Naive thymus-derived CD8-positive, alpha-beta T cell (primary cell): ENCODE results near the gene WDSUB1. TPM values are rescaled to one million over a fixed set of nuclear protein-coding genes. Genes with fewer than 3 reads are reported as not detected.
A peak's percentile ranks its signal among the peaks of the same experiment; 100 is the strongest.

Experiments used
- ATAC-seq, 2 donors: fragments of 150-1000 bp; cut with Tn5 transposase in 1 of 2; sonication (Bioruptor Pico), chemical (Tn5 transposase) in 1 of 2; 1 replicate in 1 of 2; 2 replicates in 1 of 2; pipeline ENCODE4 v1.10.0; 2021; ENCODE audit warnings: mild to moderate bottlenecking in 2 of 2, moderate library complexity in 2 of 2
- POLR2A ChIA-PET: fragments of 350-600 bp; sonication (Branson Sonifier 250); formaldehyde crosslinking; loops from one replicate; lab custom pipeline; 2021; ENCODE audit warnings: antibody characterized with exemption; lab: Charles Lee
- DNase-seq, 10 donors: peaks; one replicate each; pipeline versions ENCODE4 v3.0.0 to v3.0.0-alpha.2; 2020 to 2022
- H3K27ac Mint-ChIP-seq, 10 donors: one replicate each; pipeline ENCODE4 v1.8.0; 2020 to 2022; ENCODE audit warnings: mild to moderate bottlenecking in 10 of 10, mixed read lengths in 10 of 10, moderate library complexity in 4 of 10, inconsistent platforms in 1 of 10
- H3K27me3 Mint-ChIP-seq, 5 donors: one replicate each; pipeline ENCODE4 v1.8.0; 2021 to 2022; ENCODE audit warnings: mixed read lengths in 5 of 5
- H3K36me3 Mint-ChIP-seq, 3 donors: one replicate each; pipeline ENCODE4 v1.8.0; 2020 to 2022; ENCODE audit warnings: mixed read lengths in 3 of 3, mild to moderate bottlenecking in 2 of 3, inconsistent platforms in 1 of 3
- H3K4me1 Mint-ChIP-seq, 4 donors: one replicate each; pipeline ENCODE4 v1.8.0; 2021 to 2022; ENCODE audit warnings: mixed read lengths in 4 of 4
- H3K4me3 Mint-ChIP-seq, 10 donors: one replicate each; pipeline ENCODE4 v1.8.0; 2020 to 2022; ENCODE audit warnings: mild to moderate bottlenecking in 10 of 10, mixed read lengths in 10 of 10, moderate library complexity in 6 of 10, inconsistent platforms in 1 of 10
- H3K9me3 Mint-ChIP-seq, 9 donors: one replicate each; pipeline ENCODE4 v1.8.0; 2020 to 2022; ENCODE audit warnings: mixed read lengths in 9 of 9, mild to moderate bottlenecking in 3 of 9, inconsistent platforms in 1 of 9, moderate library complexity in 1 of 9
- polyA plus RNA-seq, 3 donors: library from polyadenylated mRNA; unstranded; fragments of 300-500 nt; fragmentation: Illumina TruSeq; gene quantifications; one replicate each; pipeline ENCODE4 v1.2.3, GENCODE V29; 2021
- total RNA-seq, 8 experiments: library from RNA in 2 of 8; stranded (reverse) in 2 of 8; gene quantifications; one replicate each; pipeline ENCODE4 v1.2.3 and lab custom pipeline; 2021 to 2026

WDSUB1 gene
- total and polyA plus RNA-seq, 5 experiments from 2014 or later, result 7.5 to 9.0 (median 8.5) TPM

GRCh38 chr2:159229476-159230144 lies 56.9 kb downstream of the WDSUB1 start:
- peaks cover 0 to 16% (median 3%) of the 10 kb centered on the region in 3 donors for H3K36me3 Mint-ChIP-seq
- POLR2A ChIA-PET, result no interaction called here
- DNase-seq (no peak), ATAC-seq (no peak)
- H3K27ac Mint-ChIP-seq, result peak overlapping the region in 7 of 10 donors; percentile 30 to 82 (median 51)
- no peaks in the 10 kb centered on the region for H3K9me3 Mint-ChIP-seq
- no peaks in the 10 kb centered on the region for H3K27me3 Mint-ChIP-seq
- peaks cover 19 to 46% (median 45%) of the 10 kb centered on the region in 4 donors for H3K4me1 Mint-ChIP-seq
- peak overlapping the region in 1 of 10 donors; percentile 54 for H3K4me3 Mint-ChIP-seq

GRCh38 chr2:159228081-159228581 lies 58.4 kb downstream of the WDSUB1 start:
- H3K27ac Mint-ChIP-seq, result peak overlapping the region; percentile 14 to 84 (median 75)
- no peak for DNase-seq
- peak overlapping the region; percentile 0 to 70 (median 55) for H3K4me3 Mint-ChIP-seq
- ATAC-seq, result no peak
- H3K9me3 Mint-ChIP-seq, result no peaks in the 10 kb centered on the region
- peaks cover 0 to 6% (median 0%) of the 10 kb centered on the region in 3 donors for H3K36me3 Mint-ChIP-seq
- H3K4me1 Mint-ChIP-seq, result peaks cover 21 to 54% (median 49%) of the 10 kb centered on the region in 4 donors
- H3K27me3 Mint-ChIP-seq, result no peaks in the 10 kb centered on the region
- POLR2A ChIA-PET, result interaction anchor here (0.6 to 0.9 kb wide), 2 partner anchors 18 to 19 kb away, joined by 3 to 4 read pairs; no protein-coding TSS in a partner anchor

- peak; percentile 50 to 76 for ATAC-seq
Measured at GRCh38 chr2:159227467-159227866, 59.0 kb downstream of the WDSUB1 start.

GRCh38 chr2:159226608-159227385 lies 59.7 kb downstream of the WDSUB1 start:
- no peaks in the 10 kb centered on the region for H3K9me3 Mint-ChIP-seq
- peaks cover 21 to 54% (median 49%) of the 10 kb centered on the region in 4 donors for H3K4me1 Mint-ChIP-seq
- ATAC-seq, result no peak
- peak overlapping the region in 4 of 10 donors; percentile 0 to 61 (median 35) for H3K4me3 Mint-ChIP-seq
- peaks cover 0 to 4% (median 0%) of the 10 kb centered on the region in 3 donors for H3K36me3 Mint-ChIP-seq
- DNase-seq, result no peak
- H3K27ac Mint-ChIP-seq, result peak overlapping the region in 6 of 10 donors; percentile 9 to 87 (median 77)
- POLR2A ChIA-PET, result interaction anchor here (1.4 kb wide), 1 partner anchor 17 kb away, joined by 3 read pairs; no protein-coding TSS in a partner anchor
- no peaks in the 10 kb centered on the region for H3K27me3 Mint-ChIP-seq

More at GRCh38 chr2:159227467-159227866, 59.0 kb downstream of the WDSUB1 start:
- Mint-ChIP-seq H3K4me1 (peaks cover 21 to 54% (median 49%) of the 10 kb centered on the region in 4 donors), H3K9me3 (no peaks in the 10 kb centered on the region), H3K36me3 (peaks cover 0 to 4% (median 0%) of the 10 kb centered on the region in 3 donors), H3K4me3 (peak overlapping the region in 7 of 10 donors; percentile 32 to 66 (median 45)), H3K27ac (peak overlapping the region in 9 of 10 donors; percentile 9 to 87 (median 72)), H3K27me3 (no peaks in the 10 kb centered on the region)
- POLR2A ChIA-PET, result interaction anchor here (0.6 kb wide), 1 partner anchor 19 kb away, joined by 4 read pairs; no protein-coding TSS in a partner anchor
- peak in 5 of 10 donors; percentile 15 to 40 (median 30) for DNase-seq

- Mint-ChIP-seq H3K27ac (peak overlapping the region in 5 of 10 donors; percentile 42 to 78 (median 66)), H3K36me3 (peaks cover 0 to 4% (median 0%) of the 10 kb centered on the region in 3 donors), H3K27me3 (peaks cover 0 to 2% (median 0%) of the 10 kb centered on the region in 5 donors), H3K9me3 (no peaks in the 10 kb centered on the region), H3K4me3 (peak overlapping the region in 4 of 10 donors; percentile 4 to 62 (median 33)), H3K4me1 (peaks cover 23 to 54% (median 49%) of the 10 kb centered on the region in 4 donors)
- DNase-seq, result no peak
- POLR2A ChIA-PET, result interaction anchor here (1.4 kb wide), 1 partner anchor 16 kb away, joined by 3 read pairs; no protein-coding TSS in a partner anchor
- ATAC-seq, result peak in 1 of 2 donors; percentile 39
Measured at GRCh38 chr2:159226059-159226461, 60.4 kb downstream of the WDSUB1 start.

GRCh38 chr2:159225025-159226016 lies 61.2 kb downstream of the WDSUB1 start:
- no peak for DNase-seq
- H3K4me1 Mint-ChIP-seq, result peaks cover 23 to 54% (median 49%) of the 10 kb centered on the region in 4 donors
- peak overlapping the region in 4 of 10 donors; percentile 6 to 74 (median 45) for H3K27ac Mint-ChIP-seq
- H3K36me3 Mint-ChIP-seq, result peaks cover 0 to 4% (median 0%) of the 10 kb centered on the region in 3 donors
- peak overlapping the region in 1 of 10 donors; percentile 62 for H3K4me3 Mint-ChIP-seq
- no peak for ATAC-seq
- H3K9me3 Mint-ChIP-seq, result no peaks in the 10 kb centered on the region
- peaks cover 0 to 2% (median 0%) of the 10 kb centered on the region in 5 donors for H3K27me3 Mint-ChIP-seq
- POLR2A ChIA-PET, result interaction anchor here (1.4 kb wide), 1 partner anchor 15 kb away, joined by 3 read pairs; no protein-coding TSS in a partner anchor

GRCh38 chr2:159224061-159224813 lies 62.3 kb downstream of the WDSUB1 start:
- Mint-ChIP-seq H3K36me3 (no peaks in the 10 kb centered on the region), H3K27me3 (peaks cover 0 to 2% (median 0%) of the 10 kb centered on the region in 5 donors), H3K9me3 (no peaks in the 10 kb centered on the region), H3K4me3 (no peak overlapping the region), H3K4me1 (peaks cover 21 to 51% (median 43%) of the 10 kb centered on the region in 4 donors), H3K27ac (peak overlapping the region in 2 of 10 donors; percentile 34 to 42)
- ATAC-seq (no peak), DNase-seq (no peak)
- POLR2A ChIA-PET, result no interaction called here

GRCh38 chr2:159219394-159219998 lies 67.0 kb downstream of the WDSUB1 start:
- Mint-ChIP-seq H3K4me1 (peaks cover 0 to 12% (median 7%) of the 10 kb centered on the region in 4 donors), H3K27ac (peak overlapping the region in 1 of 10 donors; percentile 59), H3K4me3 (no peak overlapping the region), H3K27me3 (peaks cover 0 to 2% (median 0%) of the 10 kb centered on the region in 5 donors), H3K9me3 (peaks cover 0 to 9% (median 0%) of the 10 kb centered on the region in 9 donors), H3K36me3 (peaks cover 0 to 4% (median 0%) of the 10 kb centered on the region in 3 donors)
- POLR2A ChIA-PET, result no interaction called here
- ATAC-seq, result no peak
- DNase-seq, result no peak

- H3K27me3 Mint-ChIP-seq, result peaks cover 0 to 2% (median 0%) of the 10 kb centered on the region in 5 donors
- H3K27ac Mint-ChIP-seq, result no peak overlapping the region
- peak in 1 of 10 donors; percentile 60 for DNase-seq
- no peak for ATAC-seq
- H3K4me1 Mint-ChIP-seq, result peaks cover 0 to 6% (median 3%) of the 10 kb centered on the region in 4 donors
- POLR2A ChIA-PET, result no interaction called here
- H3K4me3 Mint-ChIP-seq, result no peak overlapping the region
- H3K9me3 Mint-ChIP-seq, result peaks cover 0 to 9% (median 0%) of the 10 kb centered on the region in 9 donors
- H3K36me3 Mint-ChIP-seq, result peaks cover 0 to 4% (median 0%) of the 10 kb centered on the region in 3 donors
Measured at GRCh38 chr2:159218389-159218788, 68.1 kb downstream of the WDSUB1 start.

GRCh38 chr2:159217676-159218075 lies 68.8 kb downstream of the WDSUB1 start:
- Mint-ChIP-seq H3K27me3 (peaks cover 0 to 2% (median 0%) of the 10 kb centered on the region in 5 donors), H3K27ac (no peak overlapping the region), H3K9me3 (peaks cover 0 to 9% (median 0%) of the 10 kb centered on the region in 9 donors), H3K4me3 (no peak overlapping the region), H3K36me3 (peaks cover 0 to 4% (median 0%) of the 10 kb centered on the region in 3 donors), H3K4me1 (peaks cover 0 to 6% (median 2%) of the 10 kb centered on the region in 4 donors)
- POLR2A ChIA-PET, result no interaction called here
- no peak for DNase-seq
- no peak for ATAC-seq
